PFSK-1 (cell line): ENCODE data around the gene FKBP11.

Experiments
- POLR2AphosphoS5 ChIP-seq: IDR thresholded peaks from 2 replicates; pipeline ENCODE4 v1.6.1; 2012; ENCODE audit warnings: low read depth, mild to moderate bottlenecking, control low read depth, low read length, moderate library complexity
- REST ChIP-seq, 2 experiments: IDR thresholded peaks; 2 replicates each; pipeline versions ENCODE4 v1.6.1 to v1.8.0; 2011 to 2012; ENCODE audit warnings: low read depth in 2 of 2, low read length in 2 of 2, control low read depth in 1 of 2, inconsistent platforms in 1 of 2, mild to moderate bottlenecking in 1 of 2, moderate library complexity in 1 of 2; ENCODE audit not compliant: insufficient read depth in 1 of 2

DNA sequence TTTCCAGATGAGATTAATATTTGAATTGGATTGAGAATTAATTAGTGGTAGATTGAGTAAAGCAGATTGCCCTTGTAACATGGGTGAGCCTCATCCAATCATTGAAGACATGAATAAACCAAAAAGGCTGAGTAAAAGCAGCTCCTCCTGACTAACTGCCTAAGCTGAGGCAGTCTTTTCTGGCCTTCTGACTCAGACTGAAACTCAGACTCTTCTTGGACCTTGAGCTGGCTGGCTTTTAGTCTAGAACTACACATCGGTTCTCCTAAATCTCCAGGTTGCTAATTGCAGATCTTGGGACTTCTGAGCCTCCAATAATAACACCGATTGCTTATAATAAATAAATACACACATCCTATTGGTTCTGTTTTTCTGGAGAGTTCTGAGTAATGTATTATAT lies 24.0 kb downstream of the FKBP11 start:
- TF ChIP-seq REST (IDR thresholded peaks at IDR 0.05; ENCODE audit: insufficient read depth in 1 of 2, low read depth in 2 of 2, low read length in 2 of 2) (no peak), POLR2AphosphoS5 (no peak)
